ENCODE data around the gene TMEM38A.
"Not testable (repeated sequence)": the region's sequence is repeated elsewhere in the genome, so short reads cannot be mapped to it uniquely, and the experiment has no call there.

TMEM38A gene

DNA sequence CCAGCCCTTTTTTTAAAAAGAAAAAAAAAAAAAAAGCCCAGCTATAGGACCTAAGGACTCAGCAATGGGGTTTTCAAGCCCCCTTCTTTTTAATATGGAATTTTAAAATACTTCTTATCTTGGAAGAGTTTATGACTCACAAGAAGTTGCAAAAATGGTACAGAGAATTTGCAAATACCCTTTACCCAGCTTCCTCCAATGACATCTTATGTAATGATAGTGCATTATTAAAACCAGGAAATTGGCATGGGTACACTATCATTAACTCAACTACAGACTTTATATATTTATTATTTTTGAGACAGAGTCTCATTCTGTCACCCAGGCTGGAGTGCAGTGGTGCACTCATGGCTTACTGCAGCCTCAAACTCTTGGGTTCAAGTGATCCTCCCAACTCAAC, 16.1 kb downstream of the TMEM38A start:
- DNase-seq (ENCODE audit: low spot score), result no peak

GRCh38 chr19:16678498-16678897, 17.6 kb downstream of the TMEM38A start:
- no peak for DNase-seq (ENCODE audit: low spot score)

DNA sequence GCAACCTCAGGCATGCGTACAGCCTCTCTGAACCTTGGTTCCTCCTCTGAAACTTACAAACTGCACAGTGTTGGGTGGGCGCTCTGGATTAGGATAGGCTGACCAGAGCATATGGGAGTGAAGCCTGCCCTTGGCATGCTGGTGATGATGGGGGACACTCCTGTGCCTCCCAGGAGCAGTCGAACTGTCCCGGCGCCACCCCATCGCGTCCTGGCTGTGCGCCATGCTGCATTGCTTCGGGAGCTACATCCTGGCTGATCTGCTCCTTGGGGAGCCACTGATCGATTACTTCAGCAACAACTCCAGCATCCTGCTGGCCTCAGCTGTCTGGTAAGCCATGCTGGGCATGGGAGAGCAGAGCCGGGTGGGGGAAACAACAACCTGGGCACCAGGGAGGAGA, 18.9 kb downstream of the TMEM38A start:
- no peak for DNase-seq (ENCODE audit: low spot score)

- no peak for DNase-seq (ENCODE audit: low spot score)
These were observed 21.6 kb downstream of the TMEM38A start for GRCh38 chr19:16682539-16682938.

DNA sequence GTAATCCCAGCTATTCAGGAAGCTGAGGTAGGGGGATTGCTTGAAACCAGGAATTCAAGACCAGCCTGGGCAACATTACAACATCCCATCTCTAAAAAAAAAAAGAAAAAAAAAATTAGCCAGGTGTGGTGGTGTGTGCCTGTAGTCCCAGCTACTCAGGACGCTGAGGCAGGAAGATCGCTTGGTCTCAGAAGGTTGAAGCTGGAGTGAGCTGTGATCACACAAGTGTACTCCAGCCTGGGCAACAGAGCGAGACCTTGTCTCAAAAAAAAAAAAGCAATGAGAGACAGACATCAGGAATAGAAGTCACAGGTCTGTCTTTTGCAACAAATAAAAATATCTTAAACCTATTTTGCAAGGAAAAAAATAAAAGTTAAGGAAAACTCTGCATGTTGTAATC, 23.3 kb downstream of the TMEM38A start:
- DNase-seq (ENCODE audit: low spot score), result no peak

DNA sequence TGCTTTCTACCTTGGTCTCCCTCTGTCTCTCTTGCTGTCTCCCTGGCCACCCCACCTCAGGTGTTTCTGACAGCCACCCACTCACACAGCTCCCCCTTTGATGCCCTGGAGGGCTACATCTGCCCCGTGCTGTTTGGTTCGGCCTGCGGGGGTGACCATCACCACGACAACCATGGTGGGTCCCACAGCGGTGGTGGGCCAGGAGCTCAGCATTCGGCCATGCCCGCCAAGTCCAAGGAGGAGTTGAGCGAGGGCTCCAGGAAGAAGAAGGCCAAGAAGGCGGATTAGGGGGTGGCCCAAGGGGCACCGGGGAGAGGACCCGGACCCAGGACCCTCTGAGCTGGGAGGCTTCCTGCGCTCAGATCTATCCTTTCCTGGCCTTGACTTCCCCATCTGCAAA, 27.1 kb downstream of the TMEM38A start:
- DNase-seq (ENCODE audit: low spot score), result no peak

- DNase-seq (ENCODE audit: low spot score), result no peak
These were observed 38.0 kb downstream of the TMEM38A start for GRCh38 chr19:16698914-16699313.

- DNase-seq (ENCODE audit: low spot score), result peak; percentile 78
These were observed 41.2 kb downstream of the TMEM38A start for GRCh38 chr19:16702123-16702522.

GRCh38 chr19:16703677-16704076, 42.7 kb downstream of the TMEM38A start:
- DNase-seq (ENCODE audit: low spot score), result no peak

- DNase-seq (ENCODE audit: low spot score), result not testable (repeated sequence)
These were observed 49.9 kb downstream of the TMEM38A start for GRCh38 chr19:16710870-16711269.

DNA sequence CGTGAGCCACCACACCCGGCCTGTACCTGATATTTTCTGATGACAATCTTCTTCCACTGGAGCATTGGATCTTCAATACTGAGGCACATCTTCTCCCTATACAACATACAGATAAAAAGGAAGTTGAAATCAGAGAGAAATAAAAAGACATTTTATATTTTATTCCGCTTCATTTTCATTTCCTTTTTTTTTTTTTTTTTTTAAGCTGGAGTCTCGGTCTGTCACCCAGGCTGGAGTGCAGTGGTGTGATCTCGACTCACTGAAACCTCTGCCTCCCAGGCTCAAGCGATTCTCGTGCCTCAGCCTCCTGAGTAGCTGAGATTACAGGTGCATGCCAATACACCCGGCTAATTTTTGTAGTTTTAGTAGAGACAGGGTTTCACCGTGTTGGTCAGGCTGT, 51.4 kb downstream of the TMEM38A start:
- not testable (repeated sequence) for DNase-seq (ENCODE audit: low spot score)

GRCh38 chr19:16714702-16715287, 53.9 kb downstream of the TMEM38A start:
- peak; percentile 66 for DNase-seq (ENCODE audit: low spot score)

- DNase-seq (ENCODE audit: low spot score), result no peak
These were observed 54.7 kb downstream of the TMEM38A start for GRCh38 chr19:16715611-16716010.

DNA sequence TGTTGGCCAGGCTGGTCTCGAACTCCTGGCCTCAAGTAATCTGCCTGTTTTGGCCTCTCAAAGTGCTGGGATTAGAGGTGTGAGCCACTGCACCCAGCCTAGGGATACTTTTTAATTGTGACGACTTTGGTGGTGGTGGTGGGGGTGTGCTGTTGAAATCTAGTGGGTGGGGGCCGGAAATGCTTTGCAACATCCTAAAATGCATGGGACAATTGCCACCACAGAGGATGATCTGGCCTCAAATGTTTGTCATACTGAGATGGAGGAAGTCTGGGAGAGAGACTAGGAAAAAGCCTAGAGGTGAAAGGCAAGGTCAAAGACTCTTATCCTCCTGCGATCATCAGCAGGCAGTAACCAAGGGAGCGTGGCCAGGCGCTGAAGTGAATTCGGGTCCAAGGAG, 60.1 kb downstream of the TMEM38A start:
- no peak for DNase-seq (ENCODE audit: low spot score)

DNA sequence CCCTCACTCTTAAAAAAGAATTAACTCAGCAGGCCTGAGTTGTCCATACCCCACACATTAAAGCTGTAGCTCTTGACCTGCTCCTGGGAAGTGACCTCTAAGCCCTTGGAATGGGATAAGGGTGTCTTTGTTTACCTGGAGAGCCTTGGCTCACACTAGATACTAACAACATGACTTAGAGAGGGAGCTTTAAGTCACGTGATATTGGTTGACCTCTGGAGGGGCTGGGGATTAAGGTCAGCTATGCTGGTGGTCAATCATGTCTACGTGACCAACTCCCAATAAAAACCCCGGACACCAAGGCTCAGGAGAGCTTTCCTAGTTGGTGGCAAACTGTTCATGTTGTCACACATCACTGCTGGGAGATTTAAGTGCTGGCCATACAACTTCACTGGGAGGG, 61.7 kb downstream of the TMEM38A start:
- no peak for DNase-seq (ENCODE audit: low spot score)

- no peak for DNase-seq (ENCODE audit: low spot score)
These were observed 66.0 kb downstream of the TMEM38A start for GRCh38 chr19:16726916-16727315.

- not testable (repeated sequence) for DNase-seq (ENCODE audit: low spot score)
These were observed 74.8 kb downstream of the TMEM38A start for GRCh38 chr19:16735650-16736266.

- DNase-seq (ENCODE audit: low spot score), result no peak
These were observed 75.8 kb downstream of the TMEM38A start for GRCh38 chr19:16736709-16737108.

- DNase-seq (ENCODE audit: low spot score), result no peak
These were observed 77.0 kb downstream of the TMEM38A start for GRCh38 chr19:16737911-16738310.

DNA sequence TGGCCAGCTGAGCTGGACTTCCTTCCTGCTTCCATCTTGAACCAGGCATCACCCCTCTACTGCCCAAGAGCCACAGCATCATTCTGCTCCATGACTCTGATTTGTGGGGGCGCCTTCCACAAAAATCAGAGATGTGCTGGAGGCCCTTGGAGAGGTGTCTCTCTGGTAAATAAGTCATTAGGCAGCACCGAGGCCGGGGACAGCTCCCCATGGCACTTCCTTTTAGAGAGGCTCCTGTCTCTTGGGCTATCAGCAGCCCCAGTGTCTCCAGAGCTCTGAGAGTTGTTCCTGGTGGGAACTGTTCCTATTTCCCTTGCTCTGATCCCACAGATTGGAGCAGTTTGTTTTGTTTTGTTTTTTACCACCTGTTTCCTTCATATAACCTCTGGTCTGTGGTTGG, 78.6 kb downstream of the TMEM38A start:
- DNase-seq (ENCODE audit: low spot score), result no peak
